SK-N-SH treated with all-trans-retinoic acid at 6 μM for 48 hours (cell line): ENCODE data around the gene CTU1.

ENCODE experiments used
- ATAC-seq: fragments of 200-7000 bp; cut with Tn5 transposase; 3 replicates; pipeline ENCODE4 v1.9.1; 2020; ENCODE audit warnings: mild to moderate bottlenecking, moderate library complexity
- ARNTL ChIP-seq: fragments of 450-650 bp; formaldehyde crosslinking; IDR thresholded peaks from 2 replicates; pipeline ENCODE4 v1.5.0; 2020; ENCODE audit warnings: low read depth, mild to moderate bottlenecking, moderate library complexity, borderline replicate concordance
- BACH2 ChIP-seq: fragments of 250-450 bp; sonication (Bioruptor Pico); IDR thresholded peaks from 2 replicates; pipeline ENCODE4 v1.9.0; 2021; ENCODE audit warnings: mild to moderate bottlenecking, borderline replicate concordance
- CSDC2 ChIP-seq: fragments of 250-450 bp; sonication (Bioruptor Pico); IDR thresholded peaks from 2 replicates; pipeline ENCODE4 v1.5.0; 2020; ENCODE audit warnings: mild to moderate bottlenecking, moderate library complexity
- ESRRG ChIP-seq: fragments of 250-450 bp; sonication (Bioruptor Pico); IDR thresholded peaks from 2 replicates; pipeline ENCODE4 v1.6.1; 2021; ENCODE audit warnings: mild to moderate bottlenecking
- GLIS3 ChIP-seq: fragments of 250-450 bp; sonication (Bioruptor Pico); IDR thresholded peaks from 2 replicates; pipeline ENCODE4 v1.5.0; 2020; ENCODE audit warnings: mild to moderate bottlenecking, moderate library complexity
- ISL1 ChIP-seq: fragments of 250-450 bp; sonication (Bioruptor Pico); IDR thresholded peaks from 2 replicates; pipeline ENCODE4 v2.1.2; 2022; ENCODE audit warnings: mild to moderate bottlenecking, moderate library complexity
- OSR1 ChIP-seq: fragments of 250-450 bp; sonication (Bioruptor Pico); IDR thresholded peaks from 2 replicates; pipeline ENCODE4 v1.8.0; 2022; ENCODE audit warnings: moderate library complexity, mild to moderate bottlenecking, inconsistent platforms
- PATZ1 ChIP-seq: fragments of 250-450 bp; sonication (Bioruptor Pico); IDR thresholded peaks from 2 replicates; pipeline ENCODE4 v1.8.0; 2020; ENCODE audit warnings: mild to moderate bottlenecking, moderate library complexity, borderline replicate concordance
- RARB ChIP-seq: fragments of 250-450 bp; sonication (Bioruptor Pico); IDR thresholded peaks from 2 replicates; pipeline ENCODE4 v1.8.0; 2021; ENCODE audit warnings: mild to moderate bottlenecking, moderate library complexity
- SNAI2 ChIP-seq: fragments of 250-450 bp; sonication (Bioruptor Pico); IDR thresholded peaks from 2 replicates; pipeline ENCODE4 v1.5.0; 2020; ENCODE audit warnings: mild to moderate bottlenecking, moderate library complexity
- TOX ChIP-seq: fragments of 250-450 bp; sonication (Bioruptor Pico); IDR thresholded peaks from 2 replicates; pipeline ENCODE4 v1.8.0; 2021; ENCODE audit warnings: mild to moderate bottlenecking, moderate library complexity, borderline replicate concordance
- ZC3H10 ChIP-seq: fragments of 250-450 bp; sonication (Bioruptor Pico); IDR thresholded peaks from 2 replicates; pipeline ENCODE4 v1.5.1; 2021; ENCODE audit warnings: mild to moderate bottlenecking, moderate library complexity
- ZFP3 ChIP-seq: fragments of 250-450 bp; sonication (Bioruptor Pico); IDR thresholded peaks from 2 replicates; pipeline ENCODE4 v1.5.0; 2020; ENCODE audit warnings: mild to moderate bottlenecking, moderate library complexity
- ZFP30 ChIP-seq: fragments of 450-650 bp; formaldehyde crosslinking; IDR thresholded peaks from 2 replicates; pipeline ENCODE4 v1.5.0; 2022; ENCODE audit warnings: mild to moderate bottlenecking, moderate library complexity
- ZNF565 ChIP-seq: fragments of 450-650 bp; formaldehyde crosslinking; conservative IDR thresholded peaks from 2 replicates; pipeline ENCODE4 v1.5.0; 2020; ENCODE audit warnings: low read depth, mild to moderate bottlenecking, moderate library complexity
- ZNF70 ChIP-seq: fragments of 450-650 bp; formaldehyde crosslinking; IDR thresholded peaks from 2 replicates; pipeline ENCODE4 v1.5.0; 2020; ENCODE audit warnings: mild to moderate bottlenecking, moderate library complexity
- ZNF8 ChIP-seq: fragments of 450-650 bp; formaldehyde crosslinking; IDR thresholded peaks from 2 replicates; pipeline ENCODE4 v1.5.0; 2020; ENCODE audit warnings: mild to moderate bottlenecking, moderate library complexity
- TF ChIP-seq, protein P1 (sequence below): fragments of 250-450 bp; sonication (Bioruptor Pico); IDR thresholded peaks from 2 replicates; pipeline ENCODE4 v1.8.0; 2021; ENCODE audit warnings: low read depth, mild to moderate bottlenecking, moderate library complexity, borderline replicate concordance
- TF ChIP-seq, protein P2 (sequence below): fragments of 250-450 bp; sonication (Bioruptor Pico); IDR thresholded peaks from 2 replicates; pipeline ENCODE4 v1.5.1; 2021; ENCODE audit warnings: mild to moderate bottlenecking, moderate library complexity
- TF ChIP-seq, protein P3 (sequence below): fragments of 250-450 bp; sonication (Bioruptor Pico); IDR thresholded peaks from 2 replicates; pipeline ENCODE4 v1.5.1; 2020; ENCODE audit warnings: low read depth, mild to moderate bottlenecking, moderate library complexity

Gene CTU1

GRCh38 chr19:51120160-51120559 lies 12.0 kb upstream of the CTU1 start:
- TF ChIP-seq OSR1 = no peak
- TF ChIP-seq, protein P1, sequence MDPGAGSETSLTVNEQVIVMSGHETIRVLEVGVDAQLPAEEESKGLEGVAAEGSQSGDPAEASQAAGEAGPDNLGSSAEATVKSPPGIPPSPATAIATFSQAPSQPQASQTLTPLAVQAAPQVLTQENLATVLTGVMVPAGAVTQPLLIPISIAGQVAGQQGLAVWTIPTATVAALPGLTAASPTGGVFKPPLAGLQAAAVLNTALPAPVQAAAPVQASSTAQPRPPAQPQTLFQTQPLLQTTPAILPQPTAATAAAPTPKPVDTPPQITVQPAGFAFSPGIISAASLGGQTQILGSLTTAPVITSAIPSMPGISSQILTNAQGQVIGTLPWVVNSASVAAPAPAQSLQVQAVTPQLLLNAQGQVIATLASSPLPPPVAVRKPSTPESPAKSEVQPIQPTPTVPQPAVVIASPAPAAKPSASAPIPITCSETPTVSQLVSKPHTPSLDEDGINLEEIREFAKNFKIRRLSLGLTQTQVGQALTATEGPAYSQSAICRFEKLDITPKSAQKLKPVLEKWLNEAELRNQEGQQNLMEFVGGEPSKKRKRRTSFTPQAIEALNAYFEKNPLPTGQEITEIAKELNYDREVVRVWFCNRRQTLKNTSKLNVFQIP (CRISPR knock-in tag) = no peak
- TF ChIP-seq GLIS3 (CRISPR knock-in tag) = no peak
- no peak for TF ChIP-seq TOX (CRISPR knock-in tag)
- TF ChIP-seq ISL1 = no peak
- TF ChIP-seq PATZ1 (CRISPR knock-in tag) = no peak
- TF ChIP-seq ZC3H10 (CRISPR knock-in tag) = no peak
- TF ChIP-seq, protein P2, sequence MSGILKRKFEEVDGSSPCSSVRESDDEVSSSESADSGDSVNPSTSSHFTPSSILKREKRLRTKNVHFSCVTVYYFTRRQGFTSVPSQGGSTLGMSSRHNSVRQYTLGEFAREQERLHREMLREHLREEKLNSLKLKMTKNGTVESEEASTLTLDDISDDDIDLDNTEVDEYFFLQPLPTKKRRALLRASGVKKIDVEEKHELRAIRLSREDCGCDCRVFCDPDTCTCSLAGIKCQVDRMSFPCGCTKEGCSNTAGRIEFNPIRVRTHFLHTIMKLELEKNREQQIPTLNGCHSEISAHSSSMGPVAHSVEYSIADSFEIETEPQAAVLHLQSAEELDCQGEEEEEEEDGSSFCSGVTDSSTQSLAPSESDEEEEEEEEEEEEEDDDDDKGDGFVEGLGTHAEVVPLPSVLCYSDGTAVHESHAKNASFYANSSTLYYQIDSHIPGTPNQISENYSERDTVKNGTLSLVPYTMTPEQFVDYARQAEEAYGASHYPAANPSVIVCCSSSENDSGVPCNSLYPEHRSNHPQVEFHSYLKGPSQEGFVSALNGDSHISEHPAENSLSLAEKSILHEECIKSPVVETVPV (CRISPR knock-in tag) = no peak
- no peak for TF ChIP-seq ESRRG (CRISPR knock-in tag)
- TF ChIP-seq SNAI2 (CRISPR knock-in tag) = no peak
- TF ChIP-seq ZNF565 (CRISPR knock-in tag) = no peak
- no peak for TF ChIP-seq ZFP30 (CRISPR knock-in tag)
- TF ChIP-seq, protein P3, sequence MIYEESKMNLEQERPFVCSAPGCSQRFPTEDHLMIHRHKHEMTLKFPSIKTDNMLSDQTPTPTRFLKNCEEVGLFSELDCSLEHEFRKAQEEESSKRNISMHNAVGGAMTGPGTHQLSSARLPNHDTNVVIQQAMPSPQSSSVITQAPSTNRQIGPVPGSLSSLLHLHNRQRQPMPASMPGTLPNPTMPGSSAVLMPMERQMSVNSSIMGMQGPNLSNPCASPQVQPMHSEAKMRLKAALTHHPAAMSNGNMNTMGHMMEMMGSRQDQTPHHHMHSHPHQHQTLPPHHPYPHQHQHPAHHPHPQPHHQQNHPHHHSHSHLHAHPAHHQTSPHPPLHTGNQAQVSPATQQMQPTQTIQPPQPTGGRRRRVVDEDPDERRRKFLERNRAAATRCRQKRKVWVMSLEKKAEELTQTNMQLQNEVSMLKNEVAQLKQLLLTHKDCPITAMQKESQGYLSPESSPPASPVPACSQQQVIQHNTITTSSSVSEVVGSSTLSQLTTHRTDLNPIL = no peak
- no peak for TF ChIP-seq ZFP3
- no peak for TF ChIP-seq RARB
- ATAC-seq = no peak

DNA sequence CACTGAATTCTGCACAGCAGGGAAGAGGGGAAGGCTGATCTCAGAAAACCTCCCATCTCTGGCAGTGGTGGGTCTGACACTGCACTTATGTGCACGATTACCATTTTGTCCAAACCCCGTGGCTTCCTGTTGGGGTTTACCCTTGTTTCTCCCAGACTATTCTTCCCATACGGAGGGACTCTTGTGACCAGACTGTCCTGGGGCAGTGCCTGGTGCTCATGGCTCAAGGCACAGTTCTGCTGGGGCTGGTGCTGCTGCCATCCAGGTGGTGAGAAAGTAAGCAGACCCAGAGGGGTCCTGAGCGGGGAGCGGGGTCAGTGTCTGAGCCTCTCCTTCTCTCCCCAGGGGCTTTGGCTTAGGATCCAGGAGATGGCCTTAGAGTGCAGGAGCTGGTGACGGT lies 11.4 kb upstream of the CTU1 start:
- TF ChIP-seq CSDC2 (no peak), ZFP3 (no peak), TOX (CRISPR knock-in tag) (no peak), SNAI2 (CRISPR knock-in tag) (no peak), ZC3H10 (CRISPR knock-in tag) (no peak), PATZ1 (CRISPR knock-in tag) (no peak), ZNF70 (CRISPR knock-in tag) (no peak), BACH2 (CRISPR knock-in tag) (no peak), ZNF565 (CRISPR knock-in tag) (no peak), GLIS3 (CRISPR knock-in tag) (no peak)
- TF ChIP-seq, protein P2 (CRISPR knock-in tag) = no peak
- TF ChIP-seq, protein P1 (CRISPR knock-in tag) = no peak
- no peak for ATAC-seq

- ATAC-seq = no peak
- no peak for TF ChIP-seq ZNF565 (CRISPR knock-in tag)
- TF ChIP-seq PATZ1 (CRISPR knock-in tag) = no peak
- TF ChIP-seq ZNF70 (CRISPR knock-in tag) = no peak
- no peak for TF ChIP-seq OSR1
- no peak for TF ChIP-seq ZFP30 (CRISPR knock-in tag)
- TF ChIP-seq ARNTL = no peak
- TF ChIP-seq CSDC2 = no peak
- no peak for TF ChIP-seq ZFP3
- TF ChIP-seq GLIS3 (CRISPR knock-in tag) = no peak
- TF ChIP-seq, protein P3 = no peak
- no peak for TF ChIP-seq SNAI2 (CRISPR knock-in tag)
- no peak for TF ChIP-seq ZNF8 (CRISPR knock-in tag)
- TF ChIP-seq TOX (CRISPR knock-in tag) = no peak
- no peak for TF ChIP-seq ISL1
These were observed 10.9 kb upstream of the CTU1 start for GRCh38 chr19:51119101-51119500.
